Measurements from ENCODE around the gene CEP19.

The CEP19 gene

GRCh38 chr3:196662033-196662432, 50.0 kb downstream of the CEP19 start:
- no peak for DNase-seq

GRCh38 chr3:196661400-196661799, 50.6 kb downstream of the CEP19 start:
- peak; percentile 43 for DNase-seq

- DNase-seq, result peak; percentile 97
Observed at GRCh38 chr3:196660381-196661166, 51.5 kb downstream of the CEP19 start.

- no peak for DNase-seq
Observed at GRCh38 chr3:196659901-196660351, 52.1 kb downstream of the CEP19 start.
